ENCODE data around the gene ICE2. TPM values are rescaled to one million over a fixed set of nuclear protein-coding genes. Genes with fewer than 3 reads are reported as not detected.

The ICE2 gene
- total and polyA plus RNA-seq, 2 of the 4 experiments (the other 2 are of a cell fraction): 14.7 to 21.1 TPM

DNA sequence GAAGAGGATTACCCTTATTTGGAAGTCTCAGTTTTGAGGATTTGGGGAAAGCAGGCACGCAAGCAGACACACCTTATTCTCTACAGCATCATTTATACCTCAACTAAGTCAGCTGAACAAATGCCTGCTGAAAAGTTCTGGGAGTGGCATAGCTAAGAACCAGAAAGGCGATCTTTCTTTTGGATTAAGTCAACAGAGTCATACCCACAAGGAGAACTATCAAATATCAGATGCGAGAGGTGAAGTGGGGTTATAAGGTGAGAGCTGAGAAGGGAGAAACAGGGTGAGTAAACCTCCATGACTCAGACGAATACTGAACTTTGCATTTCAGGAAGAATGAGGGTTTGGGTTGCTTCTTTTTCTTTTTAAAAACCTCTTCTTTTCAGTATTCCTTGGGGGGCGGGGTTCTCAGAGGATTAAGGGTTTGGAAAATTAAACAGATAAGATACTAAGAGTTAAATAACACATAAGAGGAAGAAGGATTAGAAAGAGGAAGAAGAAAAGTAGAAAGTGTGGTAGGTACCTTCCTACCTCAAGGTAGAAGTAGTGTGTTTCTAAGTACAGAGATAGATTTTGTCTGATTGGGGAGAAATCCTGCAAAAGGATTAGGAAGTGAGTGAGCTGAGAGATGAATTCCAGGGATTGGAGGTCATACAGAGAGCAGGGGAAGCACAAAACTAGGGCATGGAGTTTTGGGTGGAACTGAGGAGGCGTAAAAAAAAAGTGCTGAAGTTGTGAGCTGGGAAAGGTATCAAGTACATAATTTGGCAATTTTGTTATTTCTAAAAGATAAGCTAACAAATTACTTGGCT, 41.3 kb upstream of the ICE2 start:
- H2AK9ac ChIP-seq (replicated peaks; ENCODE audit: low read depth, low read length, poor library complexity): no peak overlapping the region
- no peak overlapping the region for H3K4me3 ChIP-seq (ENCODE audit: insufficient read depth, low read depth, low read length)
- no peak overlapping the region for H4K91ac ChIP-seq (ENCODE audit: insufficient read depth, low read depth, low read length)
- H3K4me1 ChIP-seq (ENCODE audit: control insufficient read depth, insufficient read depth, low read length): peaks cover 10% of the 10 kb centered on the region; the same call in 1 of the 2 replicates
- in situ Hi-C loops (cut with MboI; ENCODE audit: low sequenced_read_pairs): loop anchor here (25.0 kb wide), 1 partner anchor 1317 kb away; no protein-coding TSS in a partner anchor
- H4K20me1 ChIP-seq (ENCODE audit: insufficient read depth, low read length): no peaks in the 10 kb centered on the region; the same call in 1 of the 2 replicates
- H3K36me3 ChIP-seq (ENCODE audit: control insufficient read depth, insufficient read depth, low read length): no peaks in the 10 kb centered on the region; the same call in 1 of the 2 replicates
- no peak overlapping the region for H3K18ac ChIP-seq (ENCODE audit: low read depth, low read length)
- no TSS peak for BruUV-seq (replicated peaks)
- POLR2A ChIA-PET (ENCODE audit: unreplicated experiment): no interaction called here
- WGBS, 2 experiments (ENCODE audit: extremely low coverage in 2 of 2, insufficient read length in 1 of 2): no CpG with 5 or more reads among the region's 6 CpGs
- no peak overlapping the region for H3K14ac ChIP-seq (replicated peaks; ENCODE audit: low read depth, low read length)
- no peak overlapping the region for H2AK5ac ChIP-seq (ENCODE audit: low read depth, low read length)
- no peaks in the 10 kb centered on the region for H3K27me3 ChIP-seq (ENCODE audit: control insufficient read depth, insufficient read depth, low read length)
- no peak overlapping the region for H4K5ac ChIP-seq (ENCODE audit: low read depth, low read length)
- H2AFZ ChIP-seq (replicated peaks; ENCODE audit: low read length, poor library complexity): no peak overlapping the region
- H2BK15ac ChIP-seq (ENCODE audit: low read depth, low read length): no peak overlapping the region
- H3K9me3 ChIP-seq (ENCODE audit: control insufficient read depth, insufficient read depth, low read length): no peaks in the 10 kb centered on the region
- intact Hi-C loops (cut with micrococcal nuclease): loop anchor here (2.0 kb wide), 1 partner anchor 191 kb away; no protein-coding TSS in a partner anchor
- peaks cover 8 to 12% of the 10 kb centered on the region in 2 experiments; a peak in 2 of 4 replicates for H3K79me1 ChIP-seq (ENCODE audit: low read depth in 1 of 2, low read length in 2 of 2)
- no peak overlapping the region for H3K4ac ChIP-seq (ENCODE audit: low read depth, low read length)
- H3K27ac ChIP-seq (ENCODE audit: insufficient read depth, low read length): no peak overlapping the region
- H2BK120ac ChIP-seq (ENCODE audit: low read depth, low read length): no peak overlapping the region
- H4K8ac ChIP-seq (ENCODE audit: low read depth in 2 of 2, low read length in 2 of 2): no peak overlapping the region
- peaks cover 4% of the 10 kb centered on the region for H3K9me1 ChIP-seq (ENCODE audit: insufficient read depth, low read length)
- dilution Hi-C loops (cut with HindIII; ENCODE audit: low sequenced_read_pairs, unreplicated experiment): no loop called here
- no peak overlapping the region for H3K4me2 ChIP-seq (ENCODE audit: low read depth, low read length)
- CTCF ChIA-PET: interaction anchor here (0.5 to 2.4 kb wide), 21 partner anchors 8 to 829 kb away, joined by 3 to 14 read pairs (median 3); no protein-coding TSS in a partner anchor
- H2BK20ac ChIP-seq (ENCODE audit: low read depth, low read length): no peak overlapping the region
- ATAC-seq (ENCODE audit: low read depth) (peak; percentile 40), DNase-seq (peak; percentile 61)
- H3K23ac ChIP-seq (ENCODE audit: low read depth, low read length): no peak overlapping the region
- peak overlapping the region; percentile 8 for H2BK5ac ChIP-seq (ENCODE audit: low read depth, low read length, poor library complexity, severe bottlenecking)
- H3K56ac ChIP-seq (ENCODE audit: extremely low read depth, insufficient read depth, low read length): no peak overlapping the region
- no peak overlapping the region for H3K9ac ChIP-seq (ENCODE audit: low read depth, low read length)
- TF ChIP-seq FOS (IDR thresholded peaks at IDR 0.05; ENCODE audit: low read depth, low read length): no peak
- TF ChIP-seq MXI1 (IDR thresholded peaks at IDR 0.05; ENCODE audit: borderline replicate concordance, low read depth, low read length): no peak
- TF ChIP-seq MAFK (IDR thresholded peaks at IDR 0.05; ENCODE audit: low read depth, low read length): no peak
- TF ChIP-seq BHLHE40 (IDR thresholded peaks at IDR 0.05; ENCODE audit: low read depth, low read length): no peak
- no peak for TF ChIP-seq MAZ (IDR thresholded peaks at IDR 0.05; ENCODE audit: borderline replicate concordance, low read depth, low read length)
- no peak for TF ChIP-seq POLR2A (IDR thresholded peaks at IDR 0.05; ENCODE audit: low read depth, low read length)
- no peak for TF ChIP-seq USF2 (IDR thresholded peaks at IDR 0.05; ENCODE audit: low read depth, low read length)

Measured in IMR-90 (cell line).